ENCODE data around the gene IFITM1. TPM values are rescaled to one million over a fixed set of nuclear protein-coding genes. Genes with fewer than 3 reads are reported as not detected.

The IFITM1 gene
- total and polyA plus RNA-seq, 7 donors = 41.2 to 580 (median 91.5) TPM

Small RNA genes lying within 50 kb of the gene (small RNA-seq; reads per million reads assigned to genes)
- gene AC136475.6 = 0 reads per million in 3 donors

Other genes starting within 250 kb of the IFITM1 start
- not detected for gene SCGB1C1, start 121.0 kb upstream of the IFITM1 start, total RNA-seq
- gene SCGB1C1, start 121.0 kb upstream of the IFITM1 start, polyA plus RNA-seq = not detected
- 10 to 100 TPM; 22.8 to 29.6 (median 23.8) TPM for gene BET1L, start 106.6 kb upstream of the IFITM1 start, total RNA-seq
- gene BET1L, start 106.6 kb upstream of the IFITM1 start, polyA plus RNA-seq = 10 to 100 TPM; 33.8 to 48.1 (median 39.0) TPM
- gene RIC8A, start 106.3 kb upstream of the IFITM1 start, total RNA-seq = 100 to 1,000 TPM in 1 of 4 donors, 10 to 100 TPM in 3; 73.7 to 103 (median 86.8) TPM
- 10 to 100 TPM; 39.6 to 69.1 (median 47.9) TPM for gene RIC8A, start 106.3 kb upstream of the IFITM1 start, polyA plus RNA-seq
- 10 to 100 TPM in 3 of 4 donors, 1 to 10 TPM in 1; 6.4 to 12.5 (median 11.5) TPM for gene SIRT3, start 77.7 kb upstream of the IFITM1 start, total RNA-seq
- 10 to 100 TPM in 2 of 3 donors, 1 to 10 TPM in 1; 9.6 to 21.0 (median 12.5) TPM for gene SIRT3, start 77.7 kb upstream of the IFITM1 start, polyA plus RNA-seq
- 100 to 1,000 TPM in 2 of 4 donors, 10 to 100 TPM in 2; 86.2 to 118 (median 99.3) TPM for gene PSMD13, start 77.1 kb upstream of the IFITM1 start, total RNA-seq
- 100 to 1,000 TPM; 111 to 180 (median 138) TPM for gene PSMD13, start 77.1 kb upstream of the IFITM1 start, polyA plus RNA-seq
- 1 to 10 TPM in 2 of 4 donors, under 1 TPM in 1, not detected in 1; 0.33 to 2.5 (median 1.6) TPM for gene NLRP6, start 35.6 kb upstream of the IFITM1 start, total RNA-seq
- gene NLRP6, start 35.6 kb upstream of the IFITM1 start, polyA plus RNA-seq = 1 to 10 TPM in 1 of 3 donors, not detected in 2; 3.3 TPM
- gene PGGHG, start 24.9 kb upstream of the IFITM1 start, total RNA-seq = 10 to 100 TPM; 11.4 to 15.3 (median 13.6) TPM
- gene PGGHG, start 24.9 kb upstream of the IFITM1 start, polyA plus RNA-seq = 10 to 100 TPM in 1 of 3 donors, 1 to 10 TPM in 2; 1.6 to 68.0 (median 3.6) TPM
- gene IFITM5, start 14.5 kb upstream of the IFITM1 start, total RNA-seq = not detected
- not detected for gene IFITM5, start 14.5 kb upstream of the IFITM1 start, polyA plus RNA-seq
- 100 to 1,000 TPM in 3 of 4 donors, 10 to 100 TPM in 1; 79.8 to 187 (median 141) TPM for gene IFITM2, start 6.2 kb upstream of the IFITM1 start, total RNA-seq
- 100 to 1,000 TPM in 2 of 3 donors, 10 to 100 TPM in 1; 73.3 to 461 (median 164) TPM for gene IFITM2, start 6.2 kb upstream of the IFITM1 start, polyA plus RNA-seq
- 100 to 1,000 TPM; 278 to 463 (median 291) TPM for gene IFITM3, start 6.8 kb downstream of the IFITM1 start, total RNA-seq
- gene IFITM3, start 6.8 kb downstream of the IFITM1 start, polyA plus RNA-seq = 1,000 to 10,000 TPM in 1 of 3 donors, 100 to 1,000 TPM in 2; 116 to 1,104 (median 383) TPM
- gene B4GALNT4, start 55.5 kb downstream of the IFITM1 start, total RNA-seq = 1 to 10 TPM; 1.4 to 9.1 (median 2.7) TPM
- gene B4GALNT4, start 55.5 kb downstream of the IFITM1 start, polyA plus RNA-seq = 1 to 10 TPM in 2 of 3 donors, not detected in 1; 7.6 to 7.8 TPM
- gene PKP3, start 80.2 kb downstream of the IFITM1 start, total RNA-seq = under 1 TPM in 2 of 4 donors, not detected in 2; 0.27 to 0.71 TPM
- 100 to 1,000 TPM in 1 of 3 donors, 10 to 100 TPM in 2; 57.1 to 140 (median 86.7) TPM for gene PKP3, start 80.2 kb downstream of the IFITM1 start, polyA plus RNA-seq
- gene SIGIRR, start 101.0 kb downstream of the IFITM1 start, total RNA-seq = 10 to 100 TPM; 51.0 to 70.9 (median 53.1) TPM
- gene SIGIRR, start 101.0 kb downstream of the IFITM1 start, polyA plus RNA-seq = 100 to 1,000 TPM in 1 of 3 donors, 10 to 100 TPM in 2; 46.8 to 122 (median 50.2) TPM
- 1 to 10 TPM in 1 of 4 donors, under 1 TPM in 3; 0.14 to 2.5 (median 0.26) TPM for gene ANO9, start 128.0 kb downstream of the IFITM1 start, total RNA-seq
- gene ANO9, start 128.0 kb downstream of the IFITM1 start, polyA plus RNA-seq = 100 to 1,000 TPM in 1 of 3 donors, 1 to 10 TPM in 2; 4.2 to 123 (median 6.5) TPM
- 10 to 100 TPM; 30.1 to 76.2 (median 44.6) TPM for gene PTDSS2, start 136.2 kb downstream of the IFITM1 start, total RNA-seq
- gene PTDSS2, start 136.2 kb downstream of the IFITM1 start, polyA plus RNA-seq = 10 to 100 TPM in 1 of 3 donors, 1 to 10 TPM in 2; 4.8 to 29.0 (median 6.5) TPM
- 100 to 1,000 TPM; 150 to 210 (median 160) TPM for gene RNH1, start 193.2 kb downstream of the IFITM1 start, total RNA-seq
- 100 to 1,000 TPM; 101 to 126 (median 108) TPM for gene RNH1, start 193.2 kb downstream of the IFITM1 start, polyA plus RNA-seq
- gene HRAS, start 221.5 kb downstream of the IFITM1 start, total RNA-seq = 10 to 100 TPM; 27.8 to 59.3 (median 32.8) TPM
- 10 to 100 TPM; 44.6 to 76.1 (median 66.1) TPM for gene HRAS, start 221.5 kb downstream of the IFITM1 start, polyA plus RNA-seq
- gene LRRC56, start 223.5 kb downstream of the IFITM1 start, total RNA-seq = under 1 TPM in 1 of 4 donors, not detected in 3; 0.14 TPM
- 1 to 10 TPM; 2.4 to 5.9 (median 5.8) TPM for gene LRRC56, start 223.5 kb downstream of the IFITM1 start, polyA plus RNA-seq
- 1 to 10 TPM in 1 of 4 donors, under 1 TPM in 2, not detected in 1; 0.66 to 1.4 (median 0.68) TPM for gene LMNTD2, start 246.7 kb downstream of the IFITM1 start, total RNA-seq
- 1 to 10 TPM; 1.2 to 6.3 (median 3.5) TPM for gene LMNTD2, start 246.7 kb downstream of the IFITM1 start, polyA plus RNA-seq
- gene RASSF7, start 246.9 kb downstream of the IFITM1 start, total RNA-seq = 1 to 10 TPM; 3.0 to 5.4 (median 3.8) TPM
- 100 to 1,000 TPM in 1 of 3 donors, 10 to 100 TPM in 2; 72.4 to 122 (median 94.9) TPM for gene RASSF7, start 246.9 kb downstream of the IFITM1 start, polyA plus RNA-seq